GM10248 (cell line): ENCODE results near the gene CAPN10.

Experiments
- CTCF ChIA-PET: fragments of 300-600 bp; sonication (Branson Sonifier 250); formaldehyde crosslinking; extraction: SDS; loops from one replicate; lab custom pipeline; 2021; ENCODE audit warnings: antibody characterized with exemption; lab: Yijun Ruan, JAX
- POLR2A ChIA-PET: fragments of 350-650 bp; sonication (Branson Sonifier 250); formaldehyde crosslinking; extraction: SDS; loops from one replicate; lab custom pipeline; 2020; ENCODE audit warnings: antibody characterized with exemption; lab: Yijun Ruan, JAX
- DNase-seq: peaks from one replicate; pipeline ENCODE4 v3.0.0; 2012; ENCODE audit errors: extremely low spot score
- TF ChIP-seq, protein P1 (sequence below): IDR thresholded peaks from 2 replicates; pipeline ENCODE4 v1.5.1; 2012; ENCODE audit warnings: mild to moderate bottlenecking, low read depth; ENCODE audit errors: extremely low read depth, missing control alignments, control extremely low read depth

The CAPN10 gene

DNA sequence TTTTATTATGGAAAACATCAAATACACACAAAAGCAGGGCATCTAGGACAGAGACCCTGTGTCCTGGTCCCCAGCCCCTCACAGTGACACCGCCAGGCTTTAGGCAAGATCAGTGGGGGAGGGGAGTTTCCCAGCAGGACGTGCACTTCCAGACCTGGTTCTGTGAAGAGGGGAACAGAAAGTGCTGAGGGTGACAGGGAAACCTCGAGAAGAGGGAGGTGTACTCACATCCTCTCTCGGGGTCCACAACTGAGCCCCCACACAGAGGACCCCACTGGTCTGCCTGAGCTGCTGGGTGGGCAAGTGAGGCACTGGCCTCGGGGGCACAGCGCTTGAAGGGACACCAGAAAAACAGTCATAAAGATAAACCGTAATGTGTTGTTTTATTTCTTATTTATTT is 34.3 kb downstream of the CAPN10 start:
- no peak for DNase-seq
- CTCF ChIA-PET = interaction anchor here (1.3 to 2.7 kb wide), 4 partner anchors 32 to 107 kb away, joined by 3 to 11 read pairs (median 10); no protein-coding TSS in a partner anchor
- TF ChIP-seq, protein P1, sequence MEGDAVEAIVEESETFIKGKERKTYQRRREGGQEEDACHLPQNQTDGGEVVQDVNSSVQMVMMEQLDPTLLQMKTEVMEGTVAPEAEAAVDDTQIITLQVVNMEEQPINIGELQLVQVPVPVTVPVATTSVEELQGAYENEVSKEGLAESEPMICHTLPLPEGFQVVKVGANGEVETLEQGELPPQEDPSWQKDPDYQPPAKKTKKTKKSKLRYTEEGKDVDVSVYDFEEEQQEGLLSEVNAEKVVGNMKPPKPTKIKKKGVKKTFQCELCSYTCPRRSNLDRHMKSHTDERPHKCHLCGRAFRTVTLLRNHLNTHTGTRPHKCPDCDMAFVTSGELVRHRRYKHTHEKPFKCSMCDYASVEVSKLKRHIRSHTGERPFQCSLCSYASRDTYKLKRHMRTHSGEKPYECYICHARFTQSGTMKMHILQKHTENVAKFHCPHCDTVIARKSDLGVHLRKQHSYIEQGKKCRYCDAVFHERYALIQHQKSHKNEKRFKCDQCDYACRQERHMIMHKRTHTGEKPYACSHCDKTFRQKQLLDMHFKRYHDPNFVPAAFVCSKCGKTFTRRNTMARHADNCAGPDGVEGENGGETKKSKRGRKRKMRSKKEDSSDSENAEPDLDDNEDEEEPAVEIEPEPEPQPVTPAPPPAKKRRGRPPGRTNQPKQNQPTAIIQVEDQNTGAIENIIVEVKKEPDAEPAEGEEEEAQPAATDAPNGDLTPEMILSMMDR = no peak
- POLR2A ChIA-PET = interaction anchor here (2.0 kb wide), 1 partner anchor 60 kb away, joined by 6 read pairs; no protein-coding TSS in a partner anchor

DNA sequence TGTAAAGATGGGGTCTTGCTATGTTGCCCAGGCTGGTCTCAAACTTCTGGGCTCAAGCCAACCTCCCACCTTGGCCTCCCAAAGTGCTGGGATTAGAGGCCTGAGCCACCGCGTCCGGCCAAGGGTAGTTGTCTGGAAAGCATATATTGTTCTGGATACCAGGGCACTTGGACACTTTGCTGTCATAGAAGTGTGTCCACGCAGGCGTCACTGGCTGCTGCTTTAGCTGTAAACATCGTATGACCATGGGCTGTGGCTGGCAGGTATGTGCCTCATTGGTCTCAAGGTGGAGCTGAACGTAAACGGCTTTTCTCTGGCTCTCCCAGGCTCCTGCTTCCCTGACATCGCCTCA is 35.5 kb downstream of the CAPN10 start:
- CTCF ChIA-PET = interaction anchor here (0.8 to 2.7 kb wide), 8 partner anchors 10 to 108 kb away, joined by 3 to 11 read pairs (median 4); no protein-coding TSS in a partner anchor
- TF ChIP-seq, protein P1 = no peak
- POLR2A ChIA-PET = interaction anchor here (0.6 to 2.0 kb wide), 3 partner anchors 30 to 61 kb away, joined by 3 to 6 read pairs (median 6); no protein-coding TSS in a partner anchor

DNA sequence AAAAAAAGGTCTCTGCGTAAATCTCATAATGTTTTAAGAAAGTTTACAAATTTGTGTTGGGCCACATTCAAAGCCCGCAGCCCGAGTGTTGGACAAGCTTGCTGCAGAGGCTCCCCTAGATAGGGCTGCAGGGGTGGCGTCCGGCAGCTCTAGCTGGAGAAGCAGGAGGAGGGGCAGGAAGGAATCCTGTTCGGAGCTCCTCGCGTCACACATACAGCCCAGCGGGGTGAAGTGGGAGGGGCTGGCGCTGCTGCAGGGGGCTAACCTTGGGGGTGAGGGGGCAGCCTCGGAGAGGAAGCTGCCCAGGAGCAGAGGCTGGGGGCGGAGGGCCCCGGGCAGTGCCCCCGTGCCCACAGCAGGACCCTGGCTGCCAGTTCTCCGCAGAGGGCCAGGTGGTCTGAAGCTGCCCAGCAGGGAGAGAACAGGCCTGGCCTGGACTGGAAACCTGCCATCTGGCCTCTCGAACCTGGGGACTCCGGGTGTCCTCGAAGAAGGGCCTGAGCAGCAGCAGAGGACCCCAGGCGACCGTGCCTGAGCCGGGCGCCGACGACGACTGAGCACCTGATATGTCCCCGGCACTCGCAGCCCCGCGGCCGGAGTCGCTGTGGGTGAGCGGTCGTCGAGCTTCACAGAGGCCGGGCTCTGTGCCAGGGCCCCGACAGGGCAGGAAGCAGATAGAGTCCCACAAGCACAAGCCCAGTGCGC is 36.1 kb downstream of the CAPN10 start:
- ChIA-PET CTCF (interaction anchor here (1.0 to 2.7 kb wide), 6 partner anchors 11 to 109 kb away, joined by 4 to 11 read pairs (median 6); no protein-coding TSS in a partner anchor), POLR2A (interaction anchor here (0.6 to 2.0 kb wide), 3 partner anchors 30 to 62 kb away, joined by 3 to 6 read pairs (median 6); no protein-coding TSS in a partner anchor)
- TF ChIP-seq, protein P1 = no peak
- DNase-seq = no peak

More for the DNA sequence above, 35.5 kb downstream of the CAPN10 start:
- DNase-seq = no peak

DNA sequence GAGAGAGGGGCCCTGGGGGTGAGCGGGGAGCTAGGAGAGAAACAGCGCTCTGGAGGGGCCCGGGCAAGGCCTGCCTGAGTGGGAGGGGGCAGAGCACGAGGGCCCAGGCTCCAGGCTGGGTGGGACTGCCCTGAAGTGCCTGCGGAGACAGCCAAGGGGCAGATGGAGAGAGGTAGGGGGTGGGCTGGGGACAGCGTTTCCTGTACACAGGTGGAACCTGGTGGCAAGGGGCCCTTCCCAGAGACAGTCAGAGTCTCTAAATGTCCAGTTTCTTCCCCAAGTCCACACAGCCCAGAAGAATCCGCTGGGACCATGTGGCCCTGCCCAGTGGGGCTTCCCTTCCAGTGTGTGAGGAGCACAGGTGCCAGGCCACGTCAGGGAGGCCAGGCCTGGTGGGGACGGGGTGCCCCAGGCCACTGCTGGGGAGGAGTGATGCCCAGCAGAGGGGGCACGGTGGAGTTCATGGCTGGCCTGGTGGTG is 37.0 kb downstream of the CAPN10 start:
- no peak for DNase-seq
- CTCF ChIA-PET = interaction anchor here (2.5 kb wide), 1 partner anchor 57 kb away, joined by 11 read pairs; no protein-coding TSS in a partner anchor
- TF ChIP-seq, protein P1 = no peak
- POLR2A ChIA-PET = no interaction called here

DNA sequence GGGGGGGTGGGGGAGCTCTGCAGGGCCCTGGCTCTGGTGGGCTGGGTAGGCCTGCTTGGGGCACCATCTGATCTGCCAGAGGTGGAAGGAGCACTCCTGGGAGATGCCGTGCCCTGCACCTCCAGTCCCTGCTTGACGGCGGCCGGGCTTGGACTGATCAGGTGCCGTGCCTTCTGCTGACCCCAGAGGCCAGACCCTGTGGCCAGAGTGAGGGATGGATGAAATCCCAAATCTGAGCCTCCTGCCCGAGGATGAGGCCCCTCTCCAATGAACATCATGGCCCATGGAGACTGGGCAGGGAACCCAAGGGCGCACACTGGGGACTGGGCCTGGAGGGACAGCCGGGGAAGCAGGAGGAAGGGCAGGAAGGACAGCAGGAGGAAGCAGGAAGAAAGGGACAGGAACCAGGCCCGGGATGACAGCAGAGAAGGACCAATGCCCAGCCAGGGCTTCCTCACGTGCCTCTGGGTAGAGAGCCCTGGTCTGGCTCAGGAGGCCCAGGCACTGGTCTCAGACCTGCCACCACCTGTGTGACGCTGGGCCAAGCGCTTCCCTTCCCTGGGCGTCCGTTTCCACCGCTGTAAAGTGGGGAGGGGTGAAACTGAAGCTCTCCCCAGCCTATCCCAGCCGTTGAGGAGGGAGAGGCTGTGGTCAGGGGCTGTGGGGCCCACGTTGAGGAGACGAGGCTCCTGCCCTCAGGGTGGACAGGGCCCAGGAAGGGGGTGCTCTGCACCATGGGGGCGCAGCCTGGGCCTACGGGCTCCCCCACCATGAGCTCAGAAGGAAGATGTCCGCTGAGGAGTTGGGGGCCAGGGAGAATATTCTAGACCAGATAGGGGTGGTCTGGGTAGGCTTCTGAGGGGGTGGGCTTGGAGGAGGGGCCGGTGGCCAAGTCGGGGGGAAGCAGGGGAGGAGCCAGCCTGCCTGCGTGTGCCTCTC is 37.7 kb downstream of the CAPN10 start:
- CTCF ChIA-PET = interaction anchor here (1.0 kb wide), 1 partner anchor 36 kb away, joined by 3 read pairs; no protein-coding TSS in a partner anchor
- TF ChIP-seq, protein P1 = no peak
- POLR2A ChIA-PET = no interaction called here
- DNase-seq = no peak

DNA sequence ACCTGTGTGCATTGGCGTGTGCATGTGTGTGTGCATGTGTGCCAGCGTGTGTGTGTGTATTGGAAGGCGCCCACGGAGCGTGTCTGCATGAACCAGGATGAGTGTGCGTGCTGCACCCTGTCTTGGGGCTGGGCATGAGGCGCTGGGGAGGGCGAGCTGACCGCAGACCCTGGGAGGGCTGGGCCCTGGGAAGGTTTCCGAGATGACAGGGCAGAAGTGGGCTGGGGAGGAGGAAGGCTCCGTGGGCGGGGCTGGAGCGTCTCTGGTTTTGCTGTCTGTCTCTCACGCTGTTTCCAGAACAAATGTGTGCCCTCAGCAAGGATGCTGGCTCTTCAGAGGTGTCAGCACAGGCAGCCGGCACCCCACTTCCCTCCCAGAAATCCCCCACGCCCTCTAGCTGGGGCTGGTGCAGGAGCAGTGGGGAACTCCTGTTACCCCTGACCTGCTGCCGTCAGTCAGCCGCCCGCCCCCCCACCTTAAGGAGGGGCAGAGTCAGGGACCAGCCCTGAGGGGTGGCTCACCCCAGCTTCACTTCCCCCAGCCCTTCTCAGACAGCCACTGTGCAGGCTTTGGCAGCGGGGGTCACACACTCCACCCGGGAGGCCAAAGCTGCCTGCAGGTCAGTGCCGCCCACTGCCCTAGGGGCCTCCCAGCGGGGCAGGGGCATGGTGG is 38.6 kb downstream of the CAPN10 start, which contains the start of gene GPR35:
TSS of gene GPR35 (plus strand) at position 531 of the 672 bp plus-strand sequence. CDS start 4,473 bp downstream, outside the sequence.
- DNase-seq = peak; percentile 82
- ChIA-PET CTCF (interaction anchor here (1.0 kb wide), 1 partner anchor 35 kb away, joined by 3 read pairs; no protein-coding TSS in a partner anchor), POLR2A (no interaction called here)
- TF ChIP-seq, protein P1 = no peak
